Measurements from ENCODE around the gene NMRK1.

DNA sequence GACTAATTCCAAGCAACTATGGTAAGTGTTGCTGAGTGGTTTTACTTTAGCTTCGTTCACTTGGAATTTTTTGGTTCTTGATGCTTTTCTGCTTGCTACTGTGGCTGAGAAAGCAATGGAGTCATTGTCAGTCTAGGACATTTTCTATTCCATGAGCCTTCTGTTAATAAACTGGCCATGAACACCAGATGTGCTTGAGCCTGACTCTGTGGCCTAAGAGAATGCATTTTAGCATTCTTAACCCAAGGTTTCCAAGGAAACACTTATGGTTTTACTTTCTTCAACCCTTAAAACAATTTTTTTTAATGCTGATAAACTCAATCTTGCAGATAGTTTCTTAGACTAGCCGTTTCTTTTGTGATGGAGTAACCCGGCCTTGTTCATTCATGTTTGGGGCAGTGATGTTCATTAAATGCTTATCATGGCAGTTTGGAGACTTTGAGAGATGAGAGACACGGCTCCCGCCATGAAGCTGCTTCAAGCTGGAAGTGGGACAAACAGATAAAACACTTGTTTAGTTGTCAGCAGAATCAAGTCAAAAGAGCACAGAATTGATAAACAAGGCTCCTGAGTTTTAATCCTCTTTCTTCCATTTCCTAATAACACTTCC, 42.8 kb upstream of the NMRK1 start:
- no peak for TF ChIP-seq POLR2A (IDR thresholded peaks at IDR 0.05)
- TF ChIP-seq, protein P1, sequence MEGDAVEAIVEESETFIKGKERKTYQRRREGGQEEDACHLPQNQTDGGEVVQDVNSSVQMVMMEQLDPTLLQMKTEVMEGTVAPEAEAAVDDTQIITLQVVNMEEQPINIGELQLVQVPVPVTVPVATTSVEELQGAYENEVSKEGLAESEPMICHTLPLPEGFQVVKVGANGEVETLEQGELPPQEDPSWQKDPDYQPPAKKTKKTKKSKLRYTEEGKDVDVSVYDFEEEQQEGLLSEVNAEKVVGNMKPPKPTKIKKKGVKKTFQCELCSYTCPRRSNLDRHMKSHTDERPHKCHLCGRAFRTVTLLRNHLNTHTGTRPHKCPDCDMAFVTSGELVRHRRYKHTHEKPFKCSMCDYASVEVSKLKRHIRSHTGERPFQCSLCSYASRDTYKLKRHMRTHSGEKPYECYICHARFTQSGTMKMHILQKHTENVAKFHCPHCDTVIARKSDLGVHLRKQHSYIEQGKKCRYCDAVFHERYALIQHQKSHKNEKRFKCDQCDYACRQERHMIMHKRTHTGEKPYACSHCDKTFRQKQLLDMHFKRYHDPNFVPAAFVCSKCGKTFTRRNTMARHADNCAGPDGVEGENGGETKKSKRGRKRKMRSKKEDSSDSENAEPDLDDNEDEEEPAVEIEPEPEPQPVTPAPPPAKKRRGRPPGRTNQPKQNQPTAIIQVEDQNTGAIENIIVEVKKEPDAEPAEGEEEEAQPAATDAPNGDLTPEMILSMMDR (IDR thresholded peaks at IDR 0.05), result no peak

Data from lower leg skin (tissue), 3 donors.